A549 (cell line): ENCODE data around the gene RNF213.
"Not testable (repeated sequence)": the region's sequence is repeated elsewhere in the genome, so short reads cannot be mapped to it uniquely, and the experiment has no call there.

Experiments used
- HDAC2 ChIP-seq: fragments of 200-600 bp; sonication (generic); IDR thresholded peaks from 2 replicates; pipeline ENCODE4 v1.6.1; 2016
- MAZ ChIP-seq: fragments of 150-350 bp; IDR thresholded peaks from 2 replicates; pipeline ENCODE4 v1.6.1; 2014; ENCODE audit warnings: antibody characterized with exemption, low read depth, low read length, borderline replicate concordance
- PHF8 ChIP-seq: fragments of 200-600 bp; sonication (generic); IDR thresholded peaks from 2 replicates; pipeline ENCODE4 v1.6.1; 2016; ENCODE audit warnings: low read depth, mild to moderate bottlenecking, antibody characterized with exemption, moderate library complexity, borderline replicate concordance
- POLR2A ChIP-seq: IDR thresholded peaks from 2 replicates; pipeline ENCODE4 v1.6.1; 2012; ENCODE audit warnings: mild to moderate bottlenecking, low read length
- SMC3 ChIP-seq: fragments of >200 bp; sonication (Bioruptor Twin); formaldehyde crosslinking; IDR thresholded peaks from 3 replicates; pipeline ENCODE4 v1.6.1; 2018; ENCODE audit warnings: inconsistent platforms
- TFCP2L1 ChIP-seq: fragments of 250-450 bp; sonication (Bioruptor Pico); IDR thresholded peaks from 2 replicates; pipeline ENCODE4 v1.5.0; 2021; ENCODE audit warnings: mild to moderate bottlenecking
- TF ChIP-seq, protein P1 (sequence below): fragments of >200 bp; sonication (Bioruptor Twin); formaldehyde crosslinking; IDR thresholded peaks from 3 replicates; pipeline ENCODE4 v1.5.1; 2016
- TF ChIP-seq, protein P2 (sequence below): fragments of 250-450 bp; sonication (Bioruptor Pico); IDR thresholded peaks from 2 replicates; pipeline ENCODE4 v1.5.0; 2021; ENCODE audit warnings: mild to moderate bottlenecking, moderate library complexity, borderline replicate concordance
- TF ChIP-seq, protein P3 (sequence below): IDR thresholded peaks from 2 replicates; pipeline ENCODE4 v1.6.1; 2012

DNA sequence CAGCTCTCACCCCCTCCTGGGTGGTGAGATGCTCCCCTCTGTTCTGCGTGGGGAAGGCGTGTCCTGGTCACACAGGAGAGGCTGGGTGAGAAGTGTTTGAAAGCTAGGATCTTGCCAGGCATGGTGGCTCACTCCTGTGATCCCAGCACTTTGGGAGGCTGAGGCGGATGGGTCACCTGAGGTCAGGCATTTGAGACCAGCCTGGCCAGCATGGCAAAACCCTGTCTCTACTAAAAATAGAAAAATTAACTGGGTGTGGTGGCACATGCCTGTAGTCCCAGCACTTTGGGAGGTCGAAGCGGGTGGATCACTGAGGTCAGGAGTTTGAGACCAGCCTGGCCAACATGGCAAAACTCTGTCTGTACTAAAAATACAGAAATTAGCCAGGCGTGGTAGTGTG is 16.2 kb upstream of the RNF213 start:
- TF ChIP-seq PHF8; POLR2A; HDAC2; TFCP2L1 (CRISPR knock-in tag); SMC3; MAZ: not testable (repeated sequence)
- TF ChIP-seq, protein P1, sequence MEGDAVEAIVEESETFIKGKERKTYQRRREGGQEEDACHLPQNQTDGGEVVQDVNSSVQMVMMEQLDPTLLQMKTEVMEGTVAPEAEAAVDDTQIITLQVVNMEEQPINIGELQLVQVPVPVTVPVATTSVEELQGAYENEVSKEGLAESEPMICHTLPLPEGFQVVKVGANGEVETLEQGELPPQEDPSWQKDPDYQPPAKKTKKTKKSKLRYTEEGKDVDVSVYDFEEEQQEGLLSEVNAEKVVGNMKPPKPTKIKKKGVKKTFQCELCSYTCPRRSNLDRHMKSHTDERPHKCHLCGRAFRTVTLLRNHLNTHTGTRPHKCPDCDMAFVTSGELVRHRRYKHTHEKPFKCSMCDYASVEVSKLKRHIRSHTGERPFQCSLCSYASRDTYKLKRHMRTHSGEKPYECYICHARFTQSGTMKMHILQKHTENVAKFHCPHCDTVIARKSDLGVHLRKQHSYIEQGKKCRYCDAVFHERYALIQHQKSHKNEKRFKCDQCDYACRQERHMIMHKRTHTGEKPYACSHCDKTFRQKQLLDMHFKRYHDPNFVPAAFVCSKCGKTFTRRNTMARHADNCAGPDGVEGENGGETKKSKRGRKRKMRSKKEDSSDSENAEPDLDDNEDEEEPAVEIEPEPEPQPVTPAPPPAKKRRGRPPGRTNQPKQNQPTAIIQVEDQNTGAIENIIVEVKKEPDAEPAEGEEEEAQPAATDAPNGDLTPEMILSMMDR: not testable (repeated sequence)
- TF ChIP-seq, protein P2, sequence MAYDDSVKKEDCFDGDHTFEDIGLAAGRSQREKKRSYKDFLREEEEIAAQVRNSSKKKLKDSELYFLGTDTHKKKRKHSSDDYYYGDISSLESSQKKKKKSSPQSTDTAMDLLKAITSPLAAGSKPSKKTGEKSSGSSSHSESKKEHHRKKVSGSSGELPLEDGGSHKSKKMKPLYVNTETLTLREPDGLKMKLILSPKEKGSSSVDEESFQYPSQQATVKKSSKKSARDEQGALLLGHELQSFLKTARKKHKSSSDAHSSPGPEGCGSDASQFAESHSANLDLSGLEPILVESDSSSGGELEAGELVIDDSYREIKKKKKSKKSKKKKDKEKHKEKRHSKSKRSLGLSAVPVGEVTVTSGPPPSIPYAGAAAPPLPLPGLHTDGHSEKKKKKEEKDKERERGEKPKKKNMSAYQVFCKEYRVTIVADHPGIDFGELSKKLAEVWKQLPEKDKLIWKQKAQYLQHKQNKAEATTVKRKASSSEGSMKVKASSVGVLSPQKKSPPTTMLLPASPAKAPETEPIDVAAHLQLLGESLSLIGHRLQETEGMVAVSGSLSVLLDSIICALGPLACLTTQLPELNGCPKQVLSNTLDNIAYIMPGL (CRISPR knock-in tag): not testable (repeated sequence)
- TF ChIP-seq, protein P3, sequence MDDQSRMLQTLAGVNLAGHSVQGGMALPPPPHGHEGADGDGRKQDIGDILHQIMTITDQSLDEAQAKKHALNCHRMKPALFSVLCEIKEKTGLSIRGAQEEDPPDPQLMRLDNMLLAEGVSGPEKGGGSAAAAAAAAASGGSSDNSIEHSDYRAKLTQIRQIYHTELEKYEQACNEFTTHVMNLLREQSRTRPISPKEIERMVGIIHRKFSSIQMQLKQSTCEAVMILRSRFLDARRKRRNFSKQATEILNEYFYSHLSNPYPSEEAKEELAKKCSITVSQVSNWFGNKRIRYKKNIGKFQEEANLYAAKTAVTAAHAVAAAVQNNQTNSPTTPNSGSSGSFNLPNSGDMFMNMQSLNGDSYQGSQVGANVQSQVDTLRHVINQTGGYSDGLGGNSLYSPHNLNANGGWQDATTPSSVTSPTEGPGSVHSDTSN: not testable (repeated sequence)
